GM18951 (cell line): ENCODE measurements around the gene NPB.

Source experiments
- POLR2A ChIP-seq: IDR thresholded peaks from 4 replicates; pipeline ENCODE4 v1.6.1; 2011; ENCODE audit warnings: mild to moderate bottlenecking; ENCODE audit not compliant: insufficient read length, insufficient read depth; ENCODE audit errors: extremely low read depth
- in situ Hi-C: fragments of 300-500 bp; cut with MboI; formaldehyde crosslinking; loops from one replicate; pipeline ENCODE4 v1.12.0; 2022; ENCODE audit warnings: low sequenced_read_pairs, mixed read lengths, inconsistent platforms; ENCODE audit not compliant: unreplicated experiment

Gene NPB

DNA sequence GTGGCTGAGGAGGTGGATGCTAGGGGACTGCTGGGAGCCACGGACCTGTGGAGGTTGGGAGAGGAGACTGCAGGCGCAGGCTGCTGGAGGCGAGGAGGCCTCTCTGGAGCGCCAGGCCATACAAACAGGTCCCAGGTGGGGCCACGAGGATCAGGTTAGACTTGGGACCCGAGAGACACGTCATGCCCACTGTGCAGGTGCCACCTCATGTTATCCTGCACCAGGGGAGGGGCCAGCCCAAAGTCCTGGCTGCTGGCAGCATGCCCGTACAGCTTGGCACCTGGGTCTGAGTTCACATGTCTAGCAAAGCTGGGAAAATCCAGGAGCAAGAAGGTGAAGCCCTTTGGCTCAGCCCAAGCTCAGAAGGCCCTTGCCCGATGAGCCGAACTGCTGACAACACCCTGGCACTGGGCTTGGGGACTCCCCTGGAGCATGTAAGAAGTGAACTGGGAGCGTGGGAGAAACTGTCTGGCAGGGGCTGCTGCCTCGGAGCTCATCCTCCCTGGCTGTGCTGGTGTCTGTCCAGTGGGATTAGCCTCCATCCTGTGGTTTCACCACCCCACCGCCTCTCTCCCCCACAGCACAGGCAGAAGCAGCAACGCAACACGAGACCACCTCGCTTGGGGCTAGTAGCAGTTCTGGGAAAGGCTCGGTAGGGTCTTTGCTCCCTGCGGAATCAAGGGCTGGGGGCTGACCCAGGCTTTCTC, 36.2 kb upstream of the NPB start:
- in situ Hi-C loops: no loop called here
- TF ChIP-seq POLR2A: no peak

DNA sequence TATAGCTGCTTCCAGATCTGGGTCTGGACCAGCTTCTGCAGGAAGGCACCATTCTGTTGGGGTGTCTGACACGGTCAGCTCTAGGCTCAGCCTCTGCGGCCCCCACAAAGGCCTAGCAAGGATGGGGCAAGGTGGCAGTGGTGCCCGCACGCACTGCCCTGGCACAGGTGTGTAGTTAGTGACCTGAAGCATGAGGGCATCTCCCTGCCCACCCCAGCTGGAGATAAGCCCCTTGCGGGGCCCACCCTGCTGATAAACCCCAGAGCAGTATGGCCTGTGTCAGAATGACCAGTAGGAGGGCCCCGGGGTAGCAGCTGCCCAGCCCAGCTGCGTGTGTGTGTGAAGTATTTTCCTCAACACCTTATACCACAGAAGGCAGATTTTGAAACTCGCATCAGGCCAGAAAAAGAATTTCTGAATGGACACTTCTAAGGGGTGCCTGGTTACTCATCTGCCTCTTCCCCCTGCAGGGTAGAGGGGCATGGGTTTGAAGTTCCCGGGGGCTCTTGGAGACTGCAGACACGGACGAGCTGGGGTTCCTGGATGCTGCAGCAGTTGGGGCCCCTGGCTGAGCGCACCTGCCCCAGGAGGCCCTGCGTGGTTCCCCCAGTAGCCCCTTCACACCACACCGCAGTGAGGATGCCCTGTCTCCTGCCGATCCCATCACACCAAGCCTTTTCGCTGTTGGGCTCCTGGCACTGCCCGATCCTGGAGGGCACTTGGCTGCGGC, 35.4 kb upstream of the NPB start:
- peak; percentile 50 for TF ChIP-seq POLR2A
- in situ Hi-C loops: no loop called here

DNA sequence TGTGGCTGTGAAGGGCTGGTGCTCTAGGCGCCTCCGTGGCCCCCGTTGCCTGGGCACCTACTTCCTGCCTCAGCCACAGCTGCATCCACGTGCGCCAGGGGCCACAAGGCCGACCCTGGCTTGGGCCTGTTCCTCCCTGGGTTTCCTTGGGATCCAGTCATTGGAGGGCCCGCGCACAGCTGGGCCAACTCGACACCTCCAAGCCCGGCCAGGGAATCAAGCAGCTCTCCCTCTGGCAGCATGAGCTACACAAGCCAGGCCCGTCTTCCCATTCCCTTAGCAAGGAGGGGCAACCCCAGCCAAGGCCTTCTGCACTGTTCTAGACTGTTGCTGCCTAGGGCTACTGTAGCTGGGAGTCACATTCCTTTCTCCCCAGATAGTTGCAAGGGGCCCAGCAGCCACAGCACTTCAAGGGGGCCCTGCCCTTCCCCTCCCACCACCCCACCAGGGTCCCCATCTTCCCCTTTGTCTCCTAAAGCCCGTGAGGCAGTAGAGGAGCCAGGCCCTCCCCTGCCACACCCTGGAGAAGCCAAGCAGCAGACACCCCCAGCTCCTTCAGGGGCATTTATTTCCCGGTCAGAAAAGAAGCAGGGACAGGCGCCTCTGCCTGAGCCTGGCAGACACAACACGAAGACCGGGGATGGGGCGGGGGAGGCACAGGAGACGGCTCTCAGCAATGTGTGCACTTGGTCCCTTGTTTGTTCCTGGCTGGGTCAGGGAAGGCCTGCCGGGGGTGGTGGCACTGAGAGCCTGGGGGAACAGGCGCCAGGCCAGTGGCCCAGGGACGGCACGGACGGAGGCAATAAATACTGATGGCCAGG, 34.7 kb upstream of the NPB start:
- in situ Hi-C loops: no loop called here
- TF ChIP-seq POLR2A: peak; percentile 23

DNA sequence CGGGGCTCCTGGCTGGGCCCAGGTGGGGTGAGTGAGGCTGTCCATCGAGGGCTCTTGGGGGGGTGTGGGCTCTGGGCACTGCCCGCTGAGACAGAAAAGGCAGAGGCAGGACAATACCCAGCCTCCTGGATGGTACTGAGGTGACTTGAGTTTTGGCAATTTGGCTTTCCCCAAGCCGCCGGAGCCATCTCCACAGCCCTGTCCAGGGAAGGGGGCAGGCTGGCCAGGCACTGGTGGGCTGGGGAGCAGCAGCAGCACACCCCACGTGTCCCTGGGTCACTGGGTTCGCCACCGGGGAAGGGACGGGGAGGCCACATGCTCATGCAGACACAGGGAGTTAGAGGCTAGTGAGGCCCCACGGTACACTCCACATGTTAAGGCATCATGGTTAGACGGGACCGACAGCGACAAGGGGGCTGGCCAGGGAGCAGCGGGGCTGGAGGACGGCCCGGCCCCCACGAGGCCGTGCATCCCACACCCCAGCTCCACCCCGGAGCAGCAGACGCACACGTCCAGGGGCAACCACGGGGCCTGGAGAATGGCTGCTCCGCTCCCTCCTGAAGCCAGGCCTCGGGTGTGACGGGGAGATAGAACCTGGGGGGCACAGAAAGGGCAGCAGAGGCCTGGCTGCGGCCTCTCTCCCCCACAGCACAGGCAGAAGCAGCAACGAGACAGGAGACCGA, 33.9 kb upstream of the NPB start:
- peak; percentile 41 for TF ChIP-seq POLR2A
- in situ Hi-C loops: no loop called here

DNA sequence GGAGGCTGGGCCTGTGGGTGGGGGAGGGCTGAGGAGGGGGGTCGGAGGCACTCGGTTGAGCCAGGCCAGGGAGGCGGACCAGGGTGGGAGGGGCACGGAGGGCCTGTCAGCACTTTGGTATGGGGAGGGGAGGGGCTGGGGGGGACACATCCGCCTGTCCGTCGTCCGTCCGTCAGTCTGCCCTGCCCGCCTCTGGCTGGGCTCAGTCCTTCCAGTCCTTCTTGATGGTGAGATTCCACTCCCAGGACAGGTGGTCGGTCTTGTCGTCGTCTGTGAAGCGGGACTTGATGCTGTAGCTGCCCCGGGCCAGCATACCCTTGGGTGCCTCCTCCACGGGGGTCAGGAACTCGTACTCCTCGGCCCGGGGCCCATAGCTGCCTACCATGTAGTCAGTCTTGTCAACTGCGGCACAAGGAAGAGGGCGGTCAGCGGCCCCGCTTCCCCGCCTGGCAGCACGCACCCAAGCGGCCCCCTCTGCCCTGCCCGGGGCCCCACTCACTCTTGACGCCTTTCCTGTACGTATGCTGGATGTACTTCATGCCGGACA, 33.3 kb upstream of the NPB start:
- in situ Hi-C loops: no loop called here
- no peak for TF ChIP-seq POLR2A

DNA sequence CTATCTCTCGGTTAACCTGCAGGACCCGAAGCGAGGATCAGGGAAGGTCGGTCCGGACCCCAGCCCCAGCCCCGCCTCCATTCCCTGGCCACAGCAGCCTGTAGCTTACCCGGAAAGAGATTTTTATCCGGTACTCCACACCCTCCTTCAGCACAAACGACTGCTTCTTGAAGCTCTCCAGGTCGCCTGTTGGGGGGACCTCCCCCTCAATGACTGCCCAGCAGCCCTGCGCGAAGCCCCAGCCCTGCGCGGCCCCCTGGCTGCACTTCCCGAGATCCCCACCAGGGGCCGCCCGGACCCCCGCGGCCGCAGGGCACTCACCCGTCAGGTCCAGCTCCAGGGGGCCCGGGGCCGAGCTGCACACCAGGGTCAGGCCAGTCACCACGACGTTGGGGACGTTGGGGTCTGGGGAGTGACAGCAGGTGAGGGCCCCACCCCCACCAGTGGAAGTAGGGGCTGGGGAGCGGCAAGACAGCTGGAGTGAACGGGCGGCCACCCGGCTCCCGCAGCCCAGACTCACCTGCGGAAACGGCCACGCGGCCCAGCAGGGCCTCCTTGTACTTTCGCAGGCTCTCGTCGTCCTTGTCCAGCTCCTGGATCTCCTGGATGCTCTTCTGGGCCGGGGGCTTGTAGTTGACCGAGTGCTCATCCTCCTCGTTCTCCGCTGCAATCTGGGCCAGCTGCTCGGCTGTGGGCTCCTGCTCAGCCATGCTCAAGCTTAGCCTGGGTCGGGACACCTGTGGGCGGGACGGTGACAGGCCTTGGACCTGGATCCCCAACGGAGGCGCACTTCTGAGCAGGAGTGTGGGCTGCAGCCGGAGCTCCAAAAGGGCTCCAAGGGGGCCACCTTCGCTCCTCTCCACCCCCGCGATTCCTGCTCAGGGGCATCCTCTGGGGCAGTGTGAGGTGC, 32.6 kb upstream of the NPB start:
- TF ChIP-seq POLR2A: peak; percentile 3
- in situ Hi-C loops: no loop called here

DNA sequence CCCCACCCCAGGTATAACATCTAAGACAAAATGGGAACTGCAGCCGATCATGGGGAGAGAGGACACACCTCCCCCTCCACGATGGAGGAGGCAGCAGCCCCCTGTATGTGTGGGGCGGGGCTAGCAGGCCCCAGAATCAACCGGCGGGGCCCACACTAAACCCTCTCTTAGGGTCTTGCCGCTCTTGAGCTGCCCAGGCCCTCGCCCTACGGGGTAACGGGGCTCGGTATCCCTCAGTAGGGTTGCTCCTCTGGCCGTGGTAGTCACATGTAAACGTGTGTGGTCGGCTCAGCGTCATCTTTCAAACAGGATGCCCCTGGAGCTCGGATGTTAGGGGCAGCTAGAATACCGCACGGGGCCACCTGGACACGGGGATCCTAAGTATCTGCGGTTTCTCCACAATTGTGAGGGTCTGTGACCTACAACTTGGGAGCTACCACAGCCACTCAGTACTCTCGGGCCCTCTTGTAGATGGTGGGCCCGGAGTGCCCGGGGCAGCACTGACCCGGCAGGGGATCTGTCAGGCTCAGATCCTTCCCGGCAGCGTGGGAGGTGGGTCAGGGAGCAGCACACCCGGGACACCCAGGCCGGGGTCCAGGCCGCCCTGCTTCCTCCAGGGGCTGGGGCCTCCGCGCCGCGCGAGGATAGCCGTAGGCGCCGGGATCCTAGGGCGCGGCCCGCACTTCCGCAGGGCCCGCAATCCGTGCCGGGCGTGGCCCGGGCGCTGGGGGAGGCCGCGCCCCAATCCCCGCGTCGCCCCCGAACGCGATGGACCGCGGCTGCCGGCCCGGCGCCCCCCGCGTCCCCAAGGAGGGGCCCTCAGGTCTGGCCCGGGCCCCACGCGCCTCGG, 31.7 kb upstream of the NPB start:
- in situ Hi-C loops: no loop called here
- TF ChIP-seq POLR2A: no peak

DNA sequence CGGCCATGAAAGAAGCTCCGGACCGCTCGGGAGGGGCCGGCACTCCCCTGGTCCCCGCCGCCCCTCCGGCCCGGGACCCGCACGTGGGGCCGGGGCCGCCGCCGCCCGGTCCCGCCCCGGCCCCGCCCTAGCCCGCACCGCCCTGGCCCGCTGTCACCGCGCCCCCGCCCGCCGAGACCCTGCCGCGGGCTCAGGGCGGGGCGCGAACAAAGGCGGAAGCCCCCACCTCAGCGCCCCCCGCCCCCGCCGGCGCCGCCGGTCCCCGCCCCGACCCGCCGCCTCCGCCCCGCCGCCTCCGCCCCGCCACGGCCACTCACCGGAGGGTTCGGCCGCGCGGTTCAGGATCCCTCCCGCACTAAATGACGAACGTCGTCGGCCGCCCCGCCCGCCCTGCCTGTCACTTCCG, 31.1 kb upstream of the NPB start, which contains the start of gene ARHGDIA:
Gene ARHGDIA, minus strand, starts transcription at position 357 of the 406 bp plus-strand sequence. CDS start 1,407 bp downstream, outside the sequence.
- no peak for TF ChIP-seq POLR2A
- in situ Hi-C loops: no loop called here

DNA sequence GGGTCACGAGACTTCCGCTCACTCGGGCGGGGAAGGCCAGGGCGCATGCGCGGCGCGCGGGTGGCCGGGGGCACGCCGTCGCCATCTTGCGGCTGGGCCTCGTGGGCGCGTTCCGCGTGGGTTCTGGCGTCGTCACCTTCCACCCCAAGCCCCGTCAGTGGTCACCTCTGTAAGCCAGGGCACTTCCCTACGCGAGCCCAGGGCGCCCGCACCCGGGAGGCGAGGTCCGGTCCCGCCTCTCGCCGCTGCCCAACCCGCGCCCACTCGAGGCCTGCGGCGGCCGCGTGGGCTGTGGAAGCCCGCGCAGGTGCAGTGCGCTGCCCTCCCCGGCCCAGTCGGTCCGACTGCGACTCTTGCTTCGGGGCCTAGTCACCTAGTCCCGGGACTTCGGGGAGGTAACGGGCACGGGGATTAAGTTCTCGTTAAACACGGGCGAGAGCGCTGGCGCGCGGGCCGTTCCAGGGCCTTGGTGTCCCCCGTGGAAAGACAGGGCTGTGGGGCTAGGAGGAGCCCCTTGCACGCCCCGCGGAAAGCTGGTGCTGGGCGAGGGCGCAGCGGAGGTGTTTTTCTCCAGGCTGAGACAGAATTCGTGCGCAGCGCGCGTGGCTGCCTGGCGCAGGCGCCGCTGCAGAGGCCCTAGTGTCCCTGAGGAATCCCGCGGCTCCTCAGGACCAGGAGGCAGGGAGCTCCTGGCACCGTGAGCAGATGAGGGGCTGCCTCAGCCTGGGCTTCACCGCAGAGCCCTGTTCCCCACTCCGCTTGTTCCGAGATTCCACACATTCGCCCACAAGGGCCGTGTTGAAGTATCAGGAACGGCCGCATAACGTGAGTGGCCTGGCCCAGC, 30.4 kb upstream of the NPB start:
- peak; percentile 88 for TF ChIP-seq POLR2A
- in situ Hi-C loops: no loop called here

DNA sequence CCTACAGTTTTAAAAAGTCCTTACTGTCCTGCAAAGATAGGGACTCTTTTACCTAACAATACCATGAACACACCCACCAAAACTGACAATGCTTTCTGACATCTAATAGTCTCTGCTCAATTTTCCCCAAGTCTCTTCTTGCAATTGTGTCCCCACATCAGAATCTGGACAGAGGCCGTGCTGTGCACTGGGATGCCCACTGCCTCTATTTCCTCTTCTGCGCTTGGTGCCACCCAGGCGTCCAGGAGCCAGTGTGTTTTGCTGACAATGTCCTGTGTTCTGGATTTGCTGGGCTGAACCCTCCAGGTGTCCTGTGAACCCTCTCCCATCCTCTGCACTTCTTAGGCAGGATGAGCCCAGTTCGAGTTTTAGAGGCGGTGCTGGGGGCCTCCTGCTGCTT, 24.5 kb upstream of the NPB start:
- in situ Hi-C loops: no loop called here
- TF ChIP-seq POLR2A: no peak
